Prostate gland (tissue), 2 donors: ENCODE data around the gene TOP2B. TPM values are rescaled to one million over a fixed set of nuclear protein-coding genes. Genes with fewer than 3 reads are reported as not detected.

Experiments
- DNase-seq: peaks from one replicate; pipeline ENCODE4 v3.0.0-alpha.2; 2019; ENCODE audit warnings: low spot score
- H3K27ac ChIP-seq, 2 donors: fragments of 200-600 bp; sonication (generic); 2 replicates each; pipeline ENCODE4 v1.5.1; 2017 to 2019
- H3K27me3 ChIP-seq: fragments of 200-600 bp; sonication (generic); replicated peaks from 2 replicates; pipeline ENCODE4 v1.5.1; 2019; ENCODE audit not compliant: insufficient read depth
- H3K36me3 ChIP-seq, 2 donors: fragments of 200-600 bp; sonication (generic); 1 replicate in 1 of 2; 2 replicates in 1 of 2; pipeline versions ENCODE4 v1.5.1 to v1.8.1; 2017 to 2019
- H3K4me1 ChIP-seq: fragments of 200-600 bp; sonication (generic); replicated peaks from 2 replicates; pipeline ENCODE4 v1.5.1; 2019
- H3K4me3 ChIP-seq, 2 donors: fragments of 200-600 bp; sonication (generic); 2 replicates each; pipeline ENCODE4 v1.5.1; 2017 to 2019
- H3K9me3 ChIP-seq: fragments of 200-600 bp; sonication (generic); 2 replicates; pipeline ENCODE4 v1.5.1; 2017
- CTCF ChIP-seq, 4 experiments: fragments of 200-600 bp in 2 of 4; fragments of 450-650 bp in 2 of 4; sonication (generic) in 2 of 4; IDR thresholded peaks; 1 replicate in 3 of 4; 2 replicates in 1 of 4; pipeline ENCODE4 v1.5.1; 2016 to 2019; ENCODE audit warnings: antibody characterized with exemption in 4 of 4, mild to moderate bottlenecking in 2 of 4, moderate library complexity in 2 of 4
- POLR2A ChIP-seq: fragments of 450-650 bp; IDR thresholded peaks from one replicate; pipeline ENCODE4 v1.6.1; 2016; ENCODE audit warnings: antibody characterized with exemption, mild to moderate bottlenecking
- POLR2AphosphoS5 ChIP-seq: sonication (generic); formaldehyde crosslinking; IDR thresholded peaks from one replicate; pipeline ENCODE4 v1.6.1; 2017; ENCODE audit warnings: antibody characterized with exemption
- WGBS: methylation state at CpG from one replicate; pipeline ENCODE4 v1.1.5; 2018; 5-methylcytosine and 5-hydroxymethylcytosine counted together
- intact Hi-C: fragments of 100-400 bp; cut with DNase I; formaldehyde crosslinking; loops from one replicate; pipeline ENCODE4 v1.14.2; 2022
- total RNA-seq, 2 donors: library from RNA; depleted of rRNA; stranded (reverse); fragments of >200 nt; gene quantifications; one replicate each; pipeline ENCODE4 v1.1.0, GENCODE V29; 2016

TOP2B gene
- total RNA-seq, 2 donors from 2014 or later = 85.3 to 109 TPM

DNA sequence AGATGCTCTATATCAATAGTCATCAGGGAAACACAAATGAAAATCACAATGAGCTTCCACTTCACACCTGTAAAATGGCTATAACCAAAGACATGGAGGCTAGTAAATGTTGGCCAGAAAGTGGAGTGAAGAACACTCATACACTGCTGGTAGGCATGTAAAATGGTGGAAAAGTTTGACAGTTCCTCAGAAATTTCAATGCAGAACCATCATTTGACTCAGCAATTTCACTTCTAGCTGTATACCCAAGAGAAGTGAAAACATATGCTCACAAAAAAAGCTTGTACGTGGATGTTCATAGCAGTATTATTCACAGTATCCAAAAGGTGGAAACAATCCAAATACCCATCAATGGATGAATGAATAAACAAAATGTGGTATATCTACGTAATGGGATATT lies 19.2 kb upstream of the TOP2B start:
- H3K36me3 ChIP-seq = no peaks in the 10 kb centered on the region
- no peaks in the 10 kb centered on the region for H3K4me1 ChIP-seq
- no peak overlapping the region for H3K4me3 ChIP-seq
- TF ChIP-seq CTCF (IDR thresholded peaks at IDR 0.05) (no peak), POLR2A (no peak), POLR2AphosphoS5 (no peak)
- WGBS = 96% methylated on average over 2 of the region's 2 CpGs
- no peaks in the 10 kb centered on the region for H3K9me3 ChIP-seq
- intact Hi-C loops = no loop called here
- H3K27me3 ChIP-seq = no peaks in the 10 kb centered on the region
- H3K27ac ChIP-seq = no peak overlapping the region
- no peak for DNase-seq

DNA sequence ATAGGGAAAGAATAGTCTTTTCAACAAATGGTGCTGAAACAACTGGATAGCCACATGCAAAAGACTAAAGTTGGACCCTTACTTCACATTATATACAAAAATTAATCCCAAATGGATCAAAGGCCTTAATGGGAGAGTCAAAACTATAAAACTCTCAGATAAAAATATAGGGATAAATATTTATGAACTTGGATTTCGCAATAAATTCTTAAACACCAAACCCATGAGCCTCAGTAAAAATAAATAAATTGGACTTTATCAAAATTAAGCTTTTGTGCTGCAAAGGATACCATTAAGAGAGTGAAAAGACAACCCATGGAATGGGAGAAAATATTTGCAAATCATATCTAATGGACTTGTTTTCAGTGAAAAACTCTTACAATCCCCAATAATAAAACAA lies 18.7 kb upstream of the TOP2B start:
- no peaks in the 10 kb centered on the region for H3K27me3 ChIP-seq

GRCh38 chr3:25679642-25680302 lies 15.1 kb upstream of the TOP2B start:
- intact Hi-C loops = no loop called here

More for the DNA sequence above, 18.7 kb upstream of the TOP2B start:
- DNase-seq = no peak
- WGBS = 89% methylated on average over 1 of the region's 1 CpG
- Histone ChIP-seq H3K4me1 (no peaks in the 10 kb centered on the region), H3K36me3 (no peaks in the 10 kb centered on the region), H3K9me3 (no peaks in the 10 kb centered on the region), H3K27ac (no peak overlapping the region), H3K4me3 (no peak overlapping the region)
- intact Hi-C loops = no loop called here
- TF ChIP-seq POLR2A (no peak), CTCF (IDR thresholded peaks at IDR 0.05) (no peak), POLR2AphosphoS5 (no peak)

GRCh38 chr3:25679166-25679565 lies 14.5 kb upstream of the TOP2B start:
- Histone ChIP-seq H3K4me3 (no peak overlapping the region), H3K9me3 (no peaks in the 10 kb centered on the region), H3K36me3 (no peaks in the 10 kb centered on the region), H3K27me3 (no peaks in the 10 kb centered on the region), H3K4me1 (no peaks in the 10 kb centered on the region), H3K27ac (no peak overlapping the region)
- intact Hi-C loops = no loop called here
- no peak for DNase-seq
- WGBS = no CpG with 5 or more reads among the region's 2 CpGs
- TF ChIP-seq CTCF (IDR thresholded peaks at IDR 0.05) (no peak), POLR2A (no peak), POLR2AphosphoS5 (no peak)

More at GRCh38 chr3:25679642-25680302, 15.1 kb upstream of the TOP2B start:
- Histone ChIP-seq H3K27ac (no peak overlapping the region), H3K4me3 (no peak overlapping the region), H3K4me1 (no peaks in the 10 kb centered on the region), H3K36me3 (no peaks in the 10 kb centered on the region), H3K27me3 (no peaks in the 10 kb centered on the region), H3K9me3 (no peaks in the 10 kb centered on the region)
- DNase-seq = no peak
- 94% methylated on average over 3 of the region's 6 CpGs for WGBS
- no peak for TF ChIP-seq CTCF (IDR thresholded peaks at IDR 0.05)
- no peak for TF ChIP-seq POLR2A
- no peak for TF ChIP-seq POLR2AphosphoS5

GRCh38 chr3:25678581-25678980 lies 13.9 kb upstream of the TOP2B start:
- Histone ChIP-seq H3K36me3 (no peaks in the 10 kb centered on the region), H3K27me3 (no peaks in the 10 kb centered on the region), H3K27ac (no peak overlapping the region), H3K9me3 (no peaks in the 10 kb centered on the region), H3K4me1 (no peaks in the 10 kb centered on the region), H3K4me3 (no peak overlapping the region)
- no peak for DNase-seq
- intact Hi-C loops = no loop called here
- TF ChIP-seq POLR2A (no peak), CTCF (IDR thresholded peaks at IDR 0.05) (no peak), POLR2AphosphoS5 (no peak)
